ENCODE data around the gene MRPS30.
"Not testable (repeated sequence)": the region's sequence is repeated elsewhere in the genome, so short reads cannot be mapped to it uniquely, and the experiment has no call there.

The MRPS30 gene

DNA sequence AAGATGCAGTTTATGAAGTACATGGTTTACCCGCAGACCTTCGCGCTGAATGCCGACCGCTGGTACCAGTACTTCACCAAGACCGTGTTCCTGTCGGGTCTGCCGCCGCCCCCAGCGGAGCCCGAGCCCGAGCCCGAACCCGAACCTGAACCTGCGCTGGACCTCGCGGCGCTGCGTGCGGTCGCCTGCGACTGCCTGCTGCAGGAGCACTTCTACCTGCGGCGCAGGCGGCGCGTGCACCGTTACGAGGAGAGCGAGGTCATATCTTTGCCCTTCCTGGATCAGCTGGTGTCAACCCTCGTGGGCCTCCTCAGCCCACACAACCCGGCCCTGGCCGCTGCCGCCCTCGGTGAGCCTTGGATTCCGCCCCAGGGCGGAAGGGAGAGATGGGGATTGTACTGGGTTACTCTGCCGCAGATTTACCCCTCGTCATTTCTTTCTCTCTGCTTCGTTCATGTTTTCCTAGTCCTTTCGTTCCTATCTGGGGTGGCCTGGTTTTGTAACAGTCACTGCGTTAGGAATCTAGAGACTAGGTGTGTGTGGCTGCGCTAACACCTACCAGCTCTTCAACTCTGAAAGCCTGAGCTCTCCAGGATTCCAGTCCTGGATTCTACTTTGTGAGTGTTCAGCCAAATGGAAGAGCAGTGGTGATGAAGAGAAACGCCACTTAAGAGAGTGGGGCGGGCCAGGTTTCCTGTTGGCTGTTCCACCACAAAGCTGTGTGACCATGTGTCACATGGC, 638 bp downstream of the MRPS30 start:
- intact Hi-C loops (cut with DNase I) = no loop called here
- peak; percentile 25 to 84 (median 66) for DNase-seq

DNA sequence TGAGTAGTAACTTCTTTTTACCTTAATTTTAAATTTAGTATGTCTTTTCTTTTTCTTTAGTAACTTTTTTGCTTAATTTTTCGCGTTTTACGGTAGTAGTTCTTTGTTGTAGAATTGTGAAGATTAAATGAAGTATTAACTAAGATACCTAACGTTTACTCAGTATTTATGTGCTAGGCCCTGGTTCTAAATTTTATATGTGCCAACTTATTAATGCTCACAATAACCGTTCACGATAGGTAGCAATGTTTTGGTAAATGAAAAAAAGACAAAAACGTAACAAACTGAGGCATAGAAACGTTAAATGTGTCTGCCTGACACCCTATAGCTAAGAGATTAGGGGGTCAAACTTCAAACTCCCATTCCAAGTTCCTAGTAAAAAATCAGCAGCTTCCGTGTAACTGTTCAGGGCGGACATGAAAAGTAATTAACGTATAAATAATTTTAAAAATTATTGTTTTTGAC, 1.2 kb downstream of the MRPS30 start:
- intact Hi-C loops (cut with DNase I) = no loop called here
- no peak for DNase-seq

- no peak for DNase-seq
- intact Hi-C loops (cut with DNase I) = no loop called here
These were observed 6.0 kb downstream of the MRPS30 start for GRCh38 chr5:44814761-44815160.

GRCh38 chr5:44821164-44821563, 12.4 kb downstream of the MRPS30 start:
- intact Hi-C loops (cut with DNase I) = no loop called here
- no peak for DNase-seq

DNA sequence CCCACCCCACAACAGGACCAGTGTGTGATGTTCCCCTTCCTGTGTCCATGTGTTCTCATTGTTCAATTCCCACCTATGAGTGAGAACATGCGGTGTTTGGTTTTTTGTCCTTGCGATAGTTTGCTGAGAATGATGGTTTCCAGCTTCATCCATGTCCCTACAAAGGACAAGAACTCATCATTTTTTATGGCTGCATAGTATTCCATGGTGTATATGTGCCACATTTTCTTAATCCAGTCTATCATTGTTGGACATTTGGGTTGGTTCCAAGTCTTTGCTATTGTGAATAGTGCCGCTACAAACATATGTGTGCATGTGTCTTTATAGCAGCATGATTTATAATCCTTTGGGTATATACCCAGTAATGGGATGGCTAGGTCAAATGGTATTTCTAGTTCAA, 15.9 kb downstream of the MRPS30 start:
- DNase-seq; intact Hi-C loops (cut with DNase I): not testable (repeated sequence)

DNA sequence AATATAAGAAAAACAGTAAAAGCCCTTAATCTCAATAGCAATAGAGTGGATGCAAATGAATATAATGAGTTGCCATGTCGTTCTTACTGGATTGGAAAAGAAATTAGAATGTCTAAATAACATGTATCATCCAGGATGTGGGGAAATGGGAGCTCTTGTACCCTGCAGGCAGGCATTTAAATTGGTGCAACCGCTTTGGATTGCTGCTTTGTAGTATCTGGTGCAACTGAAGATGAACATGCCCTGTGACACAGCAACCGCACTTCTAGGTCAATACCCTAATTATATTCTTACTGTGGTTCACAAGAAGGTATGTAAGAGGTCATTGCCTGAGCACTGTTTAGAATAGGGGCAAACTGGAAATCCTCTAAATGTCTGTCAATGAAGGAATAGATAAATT, 18.9 kb downstream of the MRPS30 start:
- intact Hi-C loops (cut with DNase I) = no loop called here
- no peak for DNase-seq

DNA sequence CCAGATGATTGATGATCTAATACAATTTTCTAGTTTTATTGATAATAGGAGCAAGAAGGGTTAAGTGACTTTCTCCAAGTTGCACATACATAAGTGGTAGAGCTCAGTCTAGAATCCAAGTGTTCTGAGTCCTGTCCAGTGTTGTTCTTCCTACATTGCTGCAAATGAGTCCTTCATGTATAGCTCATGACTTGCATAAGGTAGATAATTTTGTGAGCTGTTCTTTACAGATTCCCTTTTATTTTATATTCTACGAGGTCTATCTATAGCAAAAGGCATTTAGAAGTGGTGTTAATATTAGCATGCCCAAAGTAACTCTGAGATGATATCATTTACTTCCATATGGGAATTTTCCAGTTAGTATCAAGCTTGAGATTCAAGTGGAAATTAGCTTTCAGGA, 20.0 kb downstream of the MRPS30 start:
- no peak for DNase-seq
- intact Hi-C loops (cut with DNase I) = no loop called here

DNA sequence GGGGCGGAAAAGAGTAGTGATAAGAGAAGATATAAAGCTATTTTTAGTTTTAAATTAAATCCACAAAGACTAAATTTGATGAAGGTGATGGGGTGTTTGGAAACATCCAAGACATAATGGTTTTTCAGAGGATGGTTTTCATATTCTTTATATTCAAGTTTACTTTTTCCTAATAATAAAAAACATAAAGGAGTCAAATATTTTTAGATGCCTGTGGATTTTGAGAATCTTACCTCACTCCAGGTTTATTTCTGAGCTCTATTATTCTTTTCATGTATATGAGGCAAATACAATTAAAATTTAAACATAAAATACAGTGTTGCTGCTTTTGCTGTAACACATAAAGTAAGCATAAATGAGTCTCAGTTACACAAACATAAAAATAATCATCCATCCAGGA, 22.2 kb downstream of the MRPS30 start:
- DNase-seq = no peak
- intact Hi-C loops (cut with DNase I) = no loop called here

DNA sequence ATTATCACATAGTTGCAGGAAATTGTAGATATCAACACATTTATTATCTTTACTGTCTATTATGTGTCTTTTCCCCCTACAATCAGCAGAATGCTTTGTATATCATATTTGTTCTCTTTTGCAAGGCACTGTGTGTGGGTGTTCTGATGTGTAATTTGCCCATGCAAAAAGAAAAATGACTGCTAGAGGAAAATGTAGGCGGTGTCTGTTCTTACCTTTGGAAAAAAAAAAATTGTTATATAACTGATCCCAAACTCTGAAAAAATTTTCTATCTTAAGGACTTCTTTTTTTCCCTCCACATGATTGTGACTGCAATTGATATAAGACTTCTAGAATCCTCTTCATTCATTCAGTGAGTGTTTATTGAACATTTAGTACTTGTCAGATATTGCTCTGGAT, 24.5 kb downstream of the MRPS30 start:
- intact Hi-C loops (cut with DNase I) = no loop called here
- peak in 10 of 42 donors; percentile 3 to 56 (median 22) for DNase-seq

DNA sequence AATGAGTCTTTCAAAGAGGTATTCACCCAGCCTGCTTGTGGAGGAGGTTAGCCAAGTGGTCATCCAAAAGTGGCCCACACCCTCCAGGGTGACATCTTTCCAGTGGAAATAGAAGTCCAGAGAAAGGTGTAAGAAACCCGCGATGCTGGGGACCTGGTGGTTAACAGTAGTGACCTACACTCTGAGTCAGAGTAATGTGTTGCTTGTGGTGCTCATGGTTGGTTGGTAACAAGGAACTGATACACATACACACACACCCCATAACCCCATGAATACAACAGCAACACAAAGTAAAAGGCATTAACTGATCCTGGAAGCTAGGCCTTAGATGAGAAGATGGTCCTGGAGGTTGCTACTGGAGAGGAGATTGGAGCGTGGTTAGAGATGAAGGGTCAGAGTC, 26.9 kb downstream of the MRPS30 start:
- DNase-seq = no peak

GRCh38 chr5:44839018-44839681, 30.4 kb downstream of the MRPS30 start:
- DNase-seq = no peak
- intact Hi-C loops (cut with DNase I) = no loop called here

More for the DNA sequence above, 26.9 kb downstream of the MRPS30 start:
- intact Hi-C loops (cut with DNase I) = no loop called here

DNA sequence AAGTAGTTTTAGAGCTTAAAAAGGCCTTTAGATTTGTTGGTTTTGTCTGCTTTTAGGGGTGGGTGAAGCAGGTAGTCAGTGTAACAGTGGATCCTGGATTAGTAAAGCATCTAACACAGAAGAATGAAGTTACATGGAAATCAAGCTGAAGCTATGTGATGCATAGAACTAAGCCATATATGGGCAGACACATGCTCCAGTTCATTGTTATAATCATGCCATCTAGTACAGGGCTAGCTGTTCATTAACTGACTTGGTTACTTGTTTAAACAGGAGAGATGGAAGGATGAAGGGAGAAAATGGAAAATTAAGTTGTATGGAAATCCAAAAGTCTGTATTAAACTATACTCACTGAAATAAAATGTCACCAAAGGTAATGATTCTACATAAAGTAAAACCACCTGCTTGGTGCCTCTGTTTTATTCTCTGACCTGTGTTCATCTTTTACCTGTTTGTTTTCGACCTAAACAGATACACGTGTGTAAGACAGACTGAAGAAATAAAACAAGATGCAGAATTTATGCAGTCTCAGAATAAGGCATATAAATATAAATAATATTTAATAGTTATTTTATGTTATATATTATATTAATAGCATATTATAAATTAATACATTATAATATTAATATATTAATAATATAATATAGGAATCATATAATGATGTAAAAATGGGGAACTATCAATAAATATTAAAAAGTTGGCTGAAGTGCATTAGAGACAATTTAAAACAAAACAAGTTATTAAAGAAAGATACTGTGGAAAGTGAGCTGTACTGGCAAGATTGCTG, 33.9 kb downstream of the MRPS30 start:
- intact Hi-C loops (cut with DNase I) = no loop called here
- DNase-seq = no peak

DNA sequence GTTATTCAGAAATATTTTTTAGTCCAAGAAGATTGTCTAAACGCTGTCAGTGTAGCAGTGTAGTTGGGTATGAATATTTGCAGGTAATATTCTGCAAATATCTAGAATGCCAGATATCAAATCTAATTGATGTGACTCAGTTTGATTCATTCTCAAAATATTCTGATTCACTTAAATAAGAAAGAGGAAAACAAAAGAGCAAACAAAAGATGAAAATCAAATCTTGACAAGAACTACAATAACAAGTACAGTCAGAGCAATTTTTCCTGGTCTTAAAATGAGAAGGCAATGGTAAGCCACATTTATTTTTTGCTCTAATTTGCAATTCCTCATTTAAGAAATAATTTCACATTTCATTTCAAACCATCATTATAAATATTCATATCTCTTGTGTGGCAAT, 36.0 kb downstream of the MRPS30 start:
- intact Hi-C loops (cut with DNase I) = no loop called here

DNA sequence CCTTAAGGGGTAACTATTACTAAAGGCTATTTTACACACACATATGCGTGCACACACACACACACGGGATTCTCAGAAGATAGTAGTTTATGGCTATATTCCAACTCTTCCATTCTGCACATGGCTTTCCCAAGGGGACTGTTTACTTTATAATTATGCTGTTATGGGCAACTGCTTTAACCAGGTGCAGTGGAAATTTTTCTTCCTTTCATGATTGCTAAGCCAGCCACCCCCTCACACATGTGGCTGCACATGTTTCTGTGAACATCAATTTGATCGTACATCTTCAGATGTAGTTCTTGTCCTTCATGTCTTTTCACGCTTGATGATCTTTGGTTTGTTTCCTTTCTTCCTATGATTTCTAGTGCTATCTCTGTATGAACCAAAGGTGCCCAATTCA, 37.0 kb downstream of the MRPS30 start:
- intact Hi-C loops (cut with DNase I) = no loop called here
- DNase-seq = no peak

More for the DNA sequence above, 36.0 kb downstream of the MRPS30 start:
- DNase-seq = no peak

DNA sequence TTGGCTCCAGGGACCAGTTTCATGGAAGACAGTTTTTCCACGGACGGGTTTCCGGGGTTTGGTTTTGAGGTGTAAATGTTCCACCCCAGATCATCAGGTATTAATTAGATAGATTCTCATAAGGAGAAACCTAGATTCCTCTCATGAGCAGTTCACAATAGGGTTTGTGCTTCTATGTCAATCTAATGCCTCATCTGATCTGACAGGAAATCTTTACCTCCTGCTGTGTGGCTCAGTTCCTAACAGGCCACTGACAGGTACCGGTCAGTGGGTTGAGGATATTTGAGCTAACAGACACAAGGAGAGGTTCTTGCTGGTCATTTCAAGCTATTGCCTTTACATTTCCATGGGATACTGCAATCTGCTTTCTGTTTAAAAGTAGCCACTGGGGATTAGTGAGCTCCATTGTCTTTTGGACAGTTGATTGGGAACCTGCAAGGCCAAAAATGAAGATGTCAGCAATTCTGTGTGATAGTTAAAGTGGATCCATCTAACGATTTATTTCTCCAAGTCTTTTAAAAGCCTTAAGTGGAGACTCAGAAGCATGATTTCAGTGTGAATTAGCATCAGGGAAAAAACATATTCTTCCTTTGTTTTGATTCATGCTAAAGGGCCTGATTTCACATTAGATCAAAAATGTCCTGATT, 38.6 kb downstream of the MRPS30 start:
- intact Hi-C loops (cut with DNase I) = no loop called here
- no peak for DNase-seq

GRCh38 chr5:44860267-44860666, 51.5 kb downstream of the MRPS30 start:
- intact Hi-C loops (cut with DNase I) = no loop called here

DNA sequence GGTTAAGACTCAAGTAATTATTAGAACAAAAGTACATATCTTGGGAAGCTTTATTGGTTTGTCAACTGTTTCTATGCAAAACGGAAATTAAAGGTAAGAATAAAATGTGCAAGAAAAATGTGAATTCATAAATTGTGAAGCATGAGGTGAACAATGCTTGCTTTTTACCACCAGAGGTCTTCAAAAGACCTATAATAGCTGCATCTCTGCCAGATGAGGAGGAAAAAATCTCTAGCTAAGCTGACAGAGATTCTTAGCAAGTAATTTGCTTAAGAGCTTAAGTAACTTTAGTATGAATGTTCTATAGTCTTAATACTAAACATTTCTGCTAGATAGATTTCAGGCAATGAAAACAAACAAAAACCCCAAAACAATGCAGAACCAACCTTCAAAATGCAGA, 54.1 kb downstream of the MRPS30 start:
- DNase-seq = no peak
- intact Hi-C loops (cut with DNase I) = no loop called here

More at GRCh38 chr5:44860267-44860666, 51.5 kb downstream of the MRPS30 start:
- DNase-seq = no peak

Measured in head of caudate nucleus (tissue), 42 donors.